NCI-H446 (cell line): Measurements from ENCODE around the gene FAM20C.

Experiments
- DNase-seq, 2 experiments: peaks; one replicate each; lab custom pipeline; 2025; lab: John Stamatoyannopoulos, UW

FAM20C gene

GRCh38 chr7:226281-226895, 34.0 kb downstream of the FAM20C start:
- DNase-seq = no peak

- DNase-seq = no peak
Observed at GRCh38 chr7:227926-228325, 35.6 kb downstream of the FAM20C start.

GRCh38 chr7:228610-229009, 36.2 kb downstream of the FAM20C start:
- no peak for DNase-seq

- DNase-seq = no peak
Observed at GRCh38 chr7:229184-229964, 37.0 kb downstream of the FAM20C start.

GRCh38 chr7:230274-230673, 37.9 kb downstream of the FAM20C start:
- DNase-seq = no peak

GRCh38 chr7:231030-231857, 38.9 kb downstream of the FAM20C start:
- no peak for DNase-seq

GRCh38 chr7:231858-232246, 39.5 kb downstream of the FAM20C start:
- DNase-seq = no peak

GRCh38 chr7:232410-233248, 40.3 kb downstream of the FAM20C start:
- no peak for DNase-seq

GRCh38 chr7:233249-234035, 41.1 kb downstream of the FAM20C start:
- DNase-seq = no peak

- DNase-seq = no peak
Observed at GRCh38 chr7:234051-234707, 41.8 kb downstream of the FAM20C start.

GRCh38 chr7:234708-235553, 42.6 kb downstream of the FAM20C start:
- DNase-seq = no peak

GRCh38 chr7:235576-236395, 43.4 kb downstream of the FAM20C start:
- DNase-seq = no peak

GRCh38 chr7:236967-237366, 44.6 kb downstream of the FAM20C start:
- no peak for DNase-seq

GRCh38 chr7:237385-237784, 45.0 kb downstream of the FAM20C start:
- DNase-seq = no peak

GRCh38 chr7:240146-240676, 47.8 kb downstream of the FAM20C start:
- DNase-seq = no peak

- DNase-seq = no peak
Observed at GRCh38 chr7:240887-241421, 48.6 kb downstream of the FAM20C start.

GRCh38 chr7:241513-241912, 49.1 kb downstream of the FAM20C start:
- no peak for DNase-seq
